ENCODE measurements around the gene HEY2. TPM values are rescaled to one million over a fixed set of nuclear protein-coding genes. Genes with fewer than 3 reads are reported as not detected.

HEY2 gene
- total and polyA plus RNA-seq, 2 of the 8 experiments (the other 6 are each of a cell fraction or from before 2014, with no cell fraction given), result 9.1 to 16.2 TPM

- TF ChIP-seq CTBP2 (IDR thresholded peaks at IDR 0.05; ENCODE audit: borderline replicate concordance, insufficient read depth, insufficient read length, low read length) (peak; percentile 57), ASH2L (IDR thresholded peaks at IDR 0.05; ENCODE audit: low read length) (peak; percentile 88), FOSL1 (IDR thresholded peaks at IDR 0.05; ENCODE audit: insufficient read depth, low read depth, low read length) (no peak), PHF8 (conservative IDR thresholded peaks at IDR 0.05; ENCODE audit: low read depth, low read length) (0 out of 2 replicates have a peak, but pooled peaks have one; percentile 18), BACH1 (IDR thresholded peaks at IDR 0.05; ENCODE audit: low read length) (0 out of 2 replicates have a peak, but pooled peaks have one; percentile 22), SP1 (IDR thresholded peaks at IDR 0.05; ENCODE audit: low read depth, low read length) (no peak), SIX5 (IDR thresholded peaks at IDR 0.05; ENCODE audit: low read depth, low read length) (no peak), CHD7 (IDR thresholded peaks at IDR 0.05; ENCODE audit: insufficient replicate concordance, low read length) (peak; percentile 15)
- TF ChIP-seq, protein P1, sequence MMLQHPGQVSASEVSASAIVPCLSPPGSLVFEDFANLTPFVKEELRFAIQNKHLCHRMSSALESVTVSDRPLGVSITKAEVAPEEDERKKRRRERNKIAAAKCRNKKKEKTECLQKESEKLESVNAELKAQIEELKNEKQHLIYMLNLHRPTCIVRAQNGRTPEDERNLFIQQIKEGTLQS (IDR thresholded peaks at IDR 0.05; ENCODE audit: insufficient read depth, low read depth, low read length), result no peak
Observed at GRCh38 chr6:125747589-125748405, 1.6 kb upstream of the HEY2 start (continued).

Data from H1 (cell line).